DOHH2 (cell line): ENCODE measurements around the gene SLC39A13.

ENCODE experiments used
- EZH2phosphoT487 ChIP-seq: fragments of 200-600 bp; sonication (generic); IDR thresholded peaks from 2 replicates; pipeline ENCODE4 v1.6.1; 2017; ENCODE audit warnings: borderline replicate concordance, mild to moderate bottlenecking, antibody characterized with exemption, low read length, moderate library complexity, mixed read lengths
- TF ChIP-seq, protein P1 (sequence below): fragments of 200-600 bp; sonication (generic); IDR thresholded peaks from one replicate; pipeline ENCODE4 v1.5.1; 2014; ENCODE audit warnings: antibody characterized with exemption, mild to moderate bottlenecking, low read depth, low read length; ENCODE audit not compliant: poor library complexity, severe bottlenecking

- TF ChIP-seq, protein P1, sequence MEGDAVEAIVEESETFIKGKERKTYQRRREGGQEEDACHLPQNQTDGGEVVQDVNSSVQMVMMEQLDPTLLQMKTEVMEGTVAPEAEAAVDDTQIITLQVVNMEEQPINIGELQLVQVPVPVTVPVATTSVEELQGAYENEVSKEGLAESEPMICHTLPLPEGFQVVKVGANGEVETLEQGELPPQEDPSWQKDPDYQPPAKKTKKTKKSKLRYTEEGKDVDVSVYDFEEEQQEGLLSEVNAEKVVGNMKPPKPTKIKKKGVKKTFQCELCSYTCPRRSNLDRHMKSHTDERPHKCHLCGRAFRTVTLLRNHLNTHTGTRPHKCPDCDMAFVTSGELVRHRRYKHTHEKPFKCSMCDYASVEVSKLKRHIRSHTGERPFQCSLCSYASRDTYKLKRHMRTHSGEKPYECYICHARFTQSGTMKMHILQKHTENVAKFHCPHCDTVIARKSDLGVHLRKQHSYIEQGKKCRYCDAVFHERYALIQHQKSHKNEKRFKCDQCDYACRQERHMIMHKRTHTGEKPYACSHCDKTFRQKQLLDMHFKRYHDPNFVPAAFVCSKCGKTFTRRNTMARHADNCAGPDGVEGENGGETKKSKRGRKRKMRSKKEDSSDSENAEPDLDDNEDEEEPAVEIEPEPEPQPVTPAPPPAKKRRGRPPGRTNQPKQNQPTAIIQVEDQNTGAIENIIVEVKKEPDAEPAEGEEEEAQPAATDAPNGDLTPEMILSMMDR = no peak
- no peak for TF ChIP-seq EZH2phosphoT487
These were observed 27.3 kb downstream of the SLC39A13 start for GRCh38 chr11:47435687-47436086.
